GM18517 (cell line): ENCODE measurements around the gene PYGM.

ENCODE experiments used
- ATAC-seq: cut with Tn5 transposase; IDR thresholded peaks from one replicate; pipeline ENCODE4 v1.9.1; 2021; ENCODE audit warnings: mild to moderate bottlenecking, moderate library complexity; ENCODE audit not compliant: unreplicated experiment

PYGM gene

GRCh38 chr11:64739871-64740270 is 19.9 kb downstream of the PYGM start:
- ATAC-seq: no peak

GRCh38 chr11:64736654-64737053 is 23.1 kb downstream of the PYGM start:
- no peak for ATAC-seq

DNA sequence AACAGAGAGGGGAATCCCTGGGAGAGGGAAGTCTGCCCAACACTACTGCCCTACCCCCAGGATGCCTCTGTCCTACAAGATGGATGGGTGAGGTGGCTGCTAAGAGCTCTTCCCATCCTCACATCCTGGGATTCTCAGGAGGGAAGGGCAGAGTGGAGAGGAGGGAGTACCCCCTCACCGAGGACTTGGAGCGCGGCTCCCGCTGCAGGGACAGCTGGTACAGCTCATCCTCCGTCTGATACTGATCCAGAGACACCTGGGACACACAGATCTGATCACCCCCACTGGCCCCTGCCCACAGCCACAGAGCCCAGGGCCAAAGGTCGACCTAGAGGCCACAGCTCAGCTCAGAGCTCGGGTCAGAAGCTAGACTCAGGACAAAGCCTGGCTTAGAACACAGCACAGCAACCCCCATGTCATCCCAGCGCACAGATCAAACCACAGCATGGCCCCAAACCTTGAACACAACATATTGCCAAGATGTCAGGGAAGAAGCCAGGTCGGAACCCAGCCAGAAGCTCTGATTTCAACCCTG is 24.0 kb downstream of the PYGM start:
- ATAC-seq: no peak

GRCh38 chr11:64734811-64735724 is 24.7 kb downstream of the PYGM start:
- ATAC-seq: no peak

DNA sequence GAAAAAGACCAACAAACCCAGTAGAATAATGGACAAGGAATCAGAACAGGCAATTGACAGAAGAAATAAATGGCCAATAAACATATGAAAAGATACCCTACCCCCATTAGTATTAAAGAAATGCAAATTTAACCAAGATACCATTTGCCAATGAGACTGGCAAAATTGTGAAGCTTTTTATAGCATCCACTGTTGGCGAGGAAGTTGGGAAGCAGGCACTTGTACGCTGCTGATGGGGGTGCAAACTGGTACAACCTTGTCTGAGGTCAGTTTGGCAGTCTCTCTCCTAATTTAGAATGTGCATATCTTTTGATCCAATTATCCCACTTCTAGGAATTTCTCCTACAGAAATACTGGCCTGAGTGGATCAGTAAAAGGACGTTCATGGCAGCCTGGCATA is 28.2 kb downstream of the PYGM start:
- ATAC-seq: no peak

GRCh38 chr11:64729851-64730382 is 29.9 kb downstream of the PYGM start:
- no peak for ATAC-seq

- no peak for ATAC-seq
These were observed 30.9 kb downstream of the PYGM start for GRCh38 chr11:64728757-64729365.

DNA sequence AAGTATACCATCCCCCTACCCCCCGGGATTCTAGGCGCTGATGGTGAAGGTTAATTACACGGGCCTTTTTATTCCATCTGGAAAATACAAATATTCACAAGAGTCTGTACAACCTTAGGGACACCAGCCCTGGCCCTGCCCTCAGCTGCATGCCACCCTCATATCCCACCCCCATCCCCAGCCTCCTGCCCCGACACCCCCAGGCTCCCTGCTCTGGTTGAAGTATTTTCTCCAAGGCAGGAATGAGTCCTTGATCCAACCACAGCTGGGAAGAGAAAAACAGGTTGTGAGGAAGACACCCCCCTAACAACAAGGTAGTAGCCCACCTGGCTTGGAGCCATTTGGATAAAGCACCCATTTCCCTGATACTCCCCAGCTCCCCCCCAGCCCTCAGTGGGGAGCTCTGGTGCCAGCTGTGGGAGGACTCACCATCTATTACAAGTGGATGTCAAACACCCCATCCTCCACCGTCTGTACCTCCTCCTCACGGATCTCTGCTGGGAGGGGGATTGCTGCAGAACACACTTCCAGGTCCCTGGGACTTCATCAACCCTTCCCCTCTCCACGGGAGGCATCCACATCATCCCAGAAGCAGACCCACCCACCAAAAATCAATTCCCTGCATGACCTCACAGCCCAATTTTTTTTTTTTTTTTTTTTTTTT is 32.8 kb downstream of the PYGM start:
- no peak for ATAC-seq

DNA sequence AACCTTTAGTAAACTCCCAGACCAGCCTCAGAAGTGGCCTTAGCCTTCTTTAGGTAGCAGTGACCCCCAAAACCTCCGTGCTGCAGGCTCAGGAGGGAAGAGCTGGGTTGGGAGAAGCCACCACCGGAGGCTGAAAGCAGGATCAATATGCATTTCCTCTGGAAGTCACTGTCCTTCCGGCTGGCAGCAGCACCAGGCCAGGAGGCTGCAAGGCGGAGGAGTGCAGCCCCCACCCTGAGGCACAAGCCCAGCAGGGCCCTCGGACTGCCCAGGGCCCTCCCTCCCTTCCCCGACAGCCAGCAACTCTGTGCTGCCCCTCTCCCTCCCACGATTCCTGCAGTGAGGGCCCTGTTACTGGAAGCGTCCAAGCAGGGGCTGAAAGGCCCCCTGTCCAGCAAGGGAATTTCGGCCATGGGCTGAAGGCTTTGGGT is 33.5 kb downstream of the PYGM start:
- no peak for ATAC-seq

DNA sequence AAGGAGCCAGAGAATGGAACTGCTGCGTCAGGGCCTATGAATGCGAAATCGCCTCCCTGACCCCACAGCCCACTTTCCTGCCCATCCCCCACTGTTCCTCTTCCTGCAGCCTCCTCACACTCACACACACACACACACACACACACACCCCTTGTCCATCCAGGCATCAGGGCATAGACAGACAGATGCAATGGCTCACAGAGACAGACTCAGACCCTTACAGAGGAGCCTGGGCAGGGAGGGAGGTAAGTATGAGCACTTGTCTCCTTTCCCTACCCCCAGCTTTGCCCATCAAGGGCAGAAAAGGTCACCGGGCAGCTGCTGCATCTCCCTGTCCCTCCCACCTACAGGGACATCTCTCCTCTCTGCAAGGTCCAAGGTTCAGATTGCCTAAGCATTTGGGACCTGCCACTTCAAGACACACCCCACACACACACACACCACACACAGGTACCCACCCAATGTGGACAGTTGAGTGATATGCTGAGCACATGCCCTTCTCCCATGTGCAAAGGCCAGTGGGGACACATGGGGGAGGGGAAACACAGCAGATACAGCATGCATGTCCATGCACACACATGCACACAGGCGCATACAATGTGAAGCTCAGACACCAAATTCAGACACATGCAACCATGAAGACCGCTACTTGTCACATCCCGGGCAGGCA is 34.8 kb downstream of the PYGM start:
- no peak for ATAC-seq

DNA sequence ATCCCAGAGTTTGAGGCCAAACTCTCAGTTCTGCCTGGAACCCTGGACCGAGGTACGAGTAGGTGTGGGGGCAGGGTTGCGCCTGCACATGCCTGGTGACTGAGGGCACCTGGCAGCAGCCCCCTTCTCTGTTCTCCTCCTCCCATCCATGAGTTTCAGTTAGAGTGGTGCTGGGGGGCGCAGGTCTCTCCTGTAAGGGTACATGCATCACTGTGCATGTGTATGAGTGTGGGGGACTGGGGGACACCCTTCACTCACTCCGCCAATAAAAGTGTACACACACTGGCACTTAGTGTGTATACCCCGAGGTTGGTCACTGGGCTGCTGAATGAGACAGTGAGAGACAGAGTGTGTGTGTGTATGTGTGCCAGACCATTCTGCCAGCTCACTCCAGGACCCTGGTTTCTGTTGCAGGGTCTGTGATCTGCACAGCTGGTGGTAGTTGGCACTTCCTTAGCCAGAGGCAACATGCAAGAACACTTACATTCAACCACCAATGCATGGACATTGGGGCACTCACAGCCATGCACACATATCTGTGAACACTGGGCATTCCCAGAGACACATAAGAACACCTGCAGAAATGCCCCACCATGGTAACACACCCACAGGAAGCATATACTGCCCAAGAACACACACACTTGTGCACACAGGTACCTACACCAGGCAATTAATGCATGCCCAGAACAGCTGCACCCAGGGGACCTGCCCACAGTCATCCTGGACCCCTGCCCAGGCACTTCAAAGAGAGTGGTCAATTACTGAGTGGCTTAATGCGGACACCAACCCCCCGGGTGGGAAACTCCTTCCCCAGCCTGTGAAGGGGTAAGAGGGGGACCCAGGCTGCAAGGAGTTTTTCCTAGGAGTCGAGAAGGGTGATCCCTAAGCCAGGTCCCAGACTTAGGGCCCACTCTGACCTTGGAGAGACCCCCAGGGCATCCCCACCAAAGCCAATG is 35.6 kb downstream of the PYGM start:
- no peak for ATAC-seq

DNA sequence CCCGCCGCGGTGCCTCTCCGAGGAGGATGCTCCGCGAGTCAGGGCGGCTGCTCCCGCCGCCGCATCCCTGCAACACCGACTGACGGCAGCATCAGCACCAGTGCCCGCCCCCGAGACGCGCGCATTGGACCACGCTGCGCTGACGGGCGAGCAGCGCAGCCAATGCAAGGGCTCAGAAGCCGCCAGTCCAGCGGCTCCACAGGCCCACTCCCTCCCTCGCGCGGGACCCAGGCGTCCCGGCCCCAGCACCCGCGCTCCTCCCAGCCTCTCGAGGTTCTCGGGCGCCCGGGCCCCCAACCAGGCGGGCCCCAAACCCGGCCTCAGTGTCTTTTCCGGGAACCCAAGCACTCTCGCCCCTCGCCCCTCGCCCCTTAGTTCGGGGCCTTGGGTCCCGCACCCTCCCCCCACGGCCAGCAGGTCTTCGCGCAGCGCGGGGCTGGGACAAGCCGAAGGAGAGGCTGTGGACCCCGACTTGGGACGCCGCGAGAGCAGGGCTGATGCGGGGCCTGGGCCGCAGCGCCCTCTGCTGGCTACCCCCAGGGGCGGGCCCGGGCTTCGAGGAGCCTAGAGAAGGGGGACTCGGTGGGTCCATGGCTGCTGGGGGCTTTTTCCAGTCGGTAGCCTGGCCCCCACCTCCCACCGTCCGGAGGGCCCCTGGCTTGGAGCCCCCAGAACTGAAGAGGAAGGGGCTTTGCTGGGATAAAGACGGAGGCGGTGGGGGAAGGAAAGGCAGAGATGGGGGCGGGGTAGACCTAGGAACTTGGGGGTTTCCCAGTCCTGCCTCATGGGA is 36.5 kb downstream of the PYGM start, which contains the start of gene NRXN2:
Gene NRXN2 (minus strand): TSS at position 81 of the 790 bp plus-strand sequence. CDS start 9,498 bp downstream, outside the sequence.
- ATAC-seq: peak; percentile 49

GRCh38 chr11:64722141-64723065 is 37.4 kb downstream of the PYGM start:
- no peak for ATAC-seq

- ATAC-seq: no peak
These were observed 38.4 kb downstream of the PYGM start for GRCh38 chr11:64721359-64721699.

DNA sequence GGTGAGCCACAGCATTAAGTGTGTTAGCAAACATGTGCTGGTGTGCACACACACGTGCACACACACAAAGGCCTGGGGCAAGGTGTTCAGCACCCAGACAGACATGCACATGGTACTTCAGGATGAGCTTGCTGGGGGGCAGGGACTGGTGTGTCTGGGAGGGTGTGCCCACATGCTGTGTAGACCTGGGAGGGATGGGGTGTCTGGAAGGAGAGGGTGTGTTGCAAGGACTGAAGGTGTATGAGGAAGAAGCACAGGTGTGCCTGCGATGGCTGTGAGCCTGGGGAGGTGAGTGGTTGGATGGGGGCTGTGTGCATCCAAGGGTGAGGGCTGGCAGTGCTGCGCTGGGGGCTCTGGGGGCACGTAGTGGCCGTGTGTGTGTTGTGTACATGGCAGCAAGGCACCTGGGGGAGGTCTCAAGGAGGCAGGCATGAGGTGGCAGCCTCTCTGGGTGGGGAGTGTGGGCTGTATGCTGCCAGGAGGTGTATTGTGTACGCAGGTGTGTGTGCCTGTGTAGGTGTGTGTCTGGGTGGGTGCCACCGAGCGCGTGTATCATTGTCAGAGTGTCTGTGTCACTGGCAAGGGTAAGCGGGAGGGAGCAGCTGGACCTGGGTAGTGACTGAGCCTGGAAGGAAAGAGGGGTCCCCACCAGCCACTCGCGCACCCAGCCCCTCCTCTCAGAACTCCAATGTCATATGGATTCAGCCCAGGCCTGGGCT is 39.0 kb downstream of the PYGM start:
- no peak for ATAC-seq

DNA sequence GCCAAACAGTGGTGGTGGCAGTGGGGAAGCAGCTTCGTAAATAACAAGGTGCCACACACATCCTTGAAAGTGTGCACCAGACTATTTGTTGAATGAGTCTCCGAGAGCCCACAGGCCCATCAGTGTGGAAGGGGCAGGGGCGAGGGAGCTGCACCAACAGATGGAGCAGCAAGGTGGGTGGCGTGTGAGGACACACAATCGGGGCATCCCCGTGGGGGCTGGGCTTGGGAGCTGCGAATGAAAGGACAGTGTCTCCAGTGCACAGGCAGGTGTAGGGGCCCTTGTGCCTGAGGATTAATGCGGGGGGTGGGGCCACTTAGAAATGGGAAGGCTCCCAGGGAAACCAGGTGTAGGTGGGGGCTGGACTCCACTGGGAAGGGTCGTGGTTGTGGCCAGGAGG is 39.6 kb downstream of the PYGM start:
- no peak for ATAC-seq

- ATAC-seq: no peak
These were observed 40.4 kb downstream of the PYGM start for GRCh38 chr11:64719406-64719805.
